Peyer's patch (tissue), 4 donors: ENCODE measurements around the gene ATOH8.

Experiments used
- POLR2A ChIP-seq, 2 donors: fragments of 450-650 bp; IDR thresholded peaks; one replicate each; pipeline ENCODE4 v1.5.1; 2017; ENCODE audit warnings: antibody characterized with exemption in 2 of 2, mild to moderate bottlenecking in 2 of 2, moderate library complexity in 2 of 2
- TF ChIP-seq, protein P1 (sequence below), 6 experiments: fragments of 450-650 bp in 4 of 6; fragments of 200-600 bp in 2 of 6; sonication (generic) in 1 of 6; IDR thresholded peaks; one replicate each; pipeline ENCODE4 v1.5.1; 2017 to 2019; ENCODE audit warnings: antibody characterized with exemption in 6 of 6, mild to moderate bottlenecking in 3 of 6, moderate library complexity in 1 of 6

DNA sequence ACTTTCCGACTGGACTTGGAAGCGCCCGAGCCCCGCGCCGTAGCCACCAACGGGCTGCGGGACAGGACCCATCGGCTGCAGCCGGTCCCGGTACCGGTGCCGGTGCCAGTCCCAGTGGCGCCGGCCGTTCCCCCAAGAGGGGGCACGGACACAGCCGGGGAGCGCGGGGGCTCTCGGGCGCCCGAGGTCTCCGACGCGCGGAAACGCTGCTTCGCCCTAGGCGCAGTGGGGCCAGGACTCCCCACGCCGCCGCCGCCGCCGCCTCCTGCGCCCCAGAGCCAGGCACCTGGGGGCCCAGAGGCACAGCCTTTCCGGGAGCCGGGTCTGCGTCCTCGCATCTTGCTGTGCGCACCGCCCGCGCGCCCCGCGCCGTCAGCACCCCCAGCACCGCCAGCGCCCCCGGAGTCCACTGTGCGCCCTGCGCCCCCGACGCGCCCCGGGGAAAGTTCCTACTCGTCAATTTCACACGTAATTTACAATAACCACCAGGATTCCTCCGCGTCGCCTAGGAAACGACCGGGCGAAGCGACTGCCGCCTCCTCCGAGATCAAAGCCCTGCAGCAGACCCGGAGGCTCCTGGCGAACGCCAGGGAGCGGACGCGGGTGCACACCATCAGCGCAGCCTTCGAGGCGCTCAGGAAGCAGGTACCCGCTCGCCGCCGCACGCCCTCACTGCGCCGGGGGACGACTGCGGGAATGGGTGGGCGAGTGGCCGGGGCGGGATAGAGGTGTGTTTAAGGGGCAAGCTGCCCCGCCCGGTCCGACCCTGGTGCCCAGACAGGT, 713 bp downstream of the ATOH8 start:
- TF ChIP-seq, protein P1, sequence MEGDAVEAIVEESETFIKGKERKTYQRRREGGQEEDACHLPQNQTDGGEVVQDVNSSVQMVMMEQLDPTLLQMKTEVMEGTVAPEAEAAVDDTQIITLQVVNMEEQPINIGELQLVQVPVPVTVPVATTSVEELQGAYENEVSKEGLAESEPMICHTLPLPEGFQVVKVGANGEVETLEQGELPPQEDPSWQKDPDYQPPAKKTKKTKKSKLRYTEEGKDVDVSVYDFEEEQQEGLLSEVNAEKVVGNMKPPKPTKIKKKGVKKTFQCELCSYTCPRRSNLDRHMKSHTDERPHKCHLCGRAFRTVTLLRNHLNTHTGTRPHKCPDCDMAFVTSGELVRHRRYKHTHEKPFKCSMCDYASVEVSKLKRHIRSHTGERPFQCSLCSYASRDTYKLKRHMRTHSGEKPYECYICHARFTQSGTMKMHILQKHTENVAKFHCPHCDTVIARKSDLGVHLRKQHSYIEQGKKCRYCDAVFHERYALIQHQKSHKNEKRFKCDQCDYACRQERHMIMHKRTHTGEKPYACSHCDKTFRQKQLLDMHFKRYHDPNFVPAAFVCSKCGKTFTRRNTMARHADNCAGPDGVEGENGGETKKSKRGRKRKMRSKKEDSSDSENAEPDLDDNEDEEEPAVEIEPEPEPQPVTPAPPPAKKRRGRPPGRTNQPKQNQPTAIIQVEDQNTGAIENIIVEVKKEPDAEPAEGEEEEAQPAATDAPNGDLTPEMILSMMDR (IDR thresholded peaks at IDR 0.05), result peak in 1 of 6 experiments; percentile 5
- TF ChIP-seq POLR2A (IDR thresholded peaks at IDR 0.05), result no peak
